NCI-H345 (cell line): ENCODE data around the gene EZH2.

Experiments
- DNase-seq: peaks from one replicate; lab custom pipeline; 2025; lab: John Stamatoyannopoulos, UW

The EZH2 gene

DNA sequence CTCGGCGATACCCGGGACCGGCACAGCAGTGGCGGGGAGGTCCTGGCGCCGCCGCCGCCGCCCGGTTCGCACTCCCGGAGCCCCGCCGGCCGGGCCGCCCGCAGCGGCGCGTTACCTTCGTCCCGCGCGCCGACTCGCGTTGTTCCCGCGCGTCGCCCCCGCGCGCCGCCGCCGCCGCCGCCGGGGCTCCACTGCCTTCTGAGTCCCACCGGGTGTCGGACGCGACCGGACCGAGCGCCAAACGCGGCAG, at the start of gene EZH2:
TSS of gene EZH2 (minus strand) at position 243 of the 250 bp plus-strand sequence. CDS start 36,993 bp downstream, outside the sequence.
- DNase-seq, result no peak

DNA sequence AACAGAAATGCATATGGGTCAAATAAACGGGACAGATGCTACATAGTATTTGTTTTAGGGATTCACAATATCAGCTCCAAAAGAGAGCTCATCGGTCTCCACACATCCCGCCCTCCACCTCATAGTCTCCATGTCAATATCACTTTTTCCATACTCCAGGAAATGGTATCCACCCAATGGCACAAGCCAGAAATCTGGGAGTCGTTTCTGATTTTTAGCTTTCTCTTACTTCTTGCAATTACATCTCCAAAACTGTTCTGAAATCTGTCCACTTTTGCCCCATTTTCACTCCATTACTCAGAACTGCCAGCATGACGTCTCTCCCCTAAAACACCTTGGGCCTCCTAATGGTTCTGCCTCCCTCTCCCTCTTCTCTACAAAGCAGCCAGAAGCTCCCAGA, 47.4 kb upstream of the EZH2 start:
- no peak for DNase-seq

DNA sequence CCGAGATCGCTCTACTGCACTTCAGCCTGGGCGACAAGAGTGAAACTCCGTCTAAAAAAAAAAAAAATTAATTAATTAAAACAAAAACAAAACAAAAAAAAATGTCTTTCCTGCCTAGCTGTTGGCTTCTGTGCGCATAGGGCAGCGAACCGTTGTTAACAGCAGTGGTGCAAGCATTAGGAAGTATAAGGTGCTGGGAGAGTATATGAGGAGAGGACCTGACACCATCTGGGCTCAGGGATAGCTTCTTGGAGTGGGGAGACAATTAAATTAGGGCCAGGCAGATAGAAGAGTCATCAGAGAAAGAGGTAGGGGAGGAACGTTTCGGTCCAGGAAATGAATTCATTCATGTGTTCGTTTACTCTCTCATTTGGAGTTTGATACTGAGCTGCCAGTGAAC, 46.2 kb upstream of the EZH2 start:
- DNase-seq, result no peak

DNA sequence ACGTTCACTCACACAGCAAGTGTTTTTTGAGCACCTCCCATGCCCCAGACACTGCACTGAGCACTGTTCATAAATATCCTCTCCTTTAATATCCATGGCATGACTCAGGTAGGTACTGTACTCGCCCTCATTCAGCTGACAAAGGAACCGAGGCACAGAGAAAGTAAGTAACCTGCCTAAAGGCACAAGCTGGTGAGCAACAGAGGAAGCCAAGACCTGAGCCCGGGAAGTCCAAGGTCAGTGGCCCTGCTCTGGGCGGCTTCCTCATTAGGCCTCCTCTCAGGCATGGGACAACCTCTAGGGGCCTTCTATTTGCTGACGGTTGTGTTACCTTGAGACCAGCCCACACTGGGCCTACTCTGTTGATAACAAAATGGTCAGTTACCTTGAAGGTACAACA, 45.1 kb upstream of the EZH2 start:
- no peak for DNase-seq

DNA sequence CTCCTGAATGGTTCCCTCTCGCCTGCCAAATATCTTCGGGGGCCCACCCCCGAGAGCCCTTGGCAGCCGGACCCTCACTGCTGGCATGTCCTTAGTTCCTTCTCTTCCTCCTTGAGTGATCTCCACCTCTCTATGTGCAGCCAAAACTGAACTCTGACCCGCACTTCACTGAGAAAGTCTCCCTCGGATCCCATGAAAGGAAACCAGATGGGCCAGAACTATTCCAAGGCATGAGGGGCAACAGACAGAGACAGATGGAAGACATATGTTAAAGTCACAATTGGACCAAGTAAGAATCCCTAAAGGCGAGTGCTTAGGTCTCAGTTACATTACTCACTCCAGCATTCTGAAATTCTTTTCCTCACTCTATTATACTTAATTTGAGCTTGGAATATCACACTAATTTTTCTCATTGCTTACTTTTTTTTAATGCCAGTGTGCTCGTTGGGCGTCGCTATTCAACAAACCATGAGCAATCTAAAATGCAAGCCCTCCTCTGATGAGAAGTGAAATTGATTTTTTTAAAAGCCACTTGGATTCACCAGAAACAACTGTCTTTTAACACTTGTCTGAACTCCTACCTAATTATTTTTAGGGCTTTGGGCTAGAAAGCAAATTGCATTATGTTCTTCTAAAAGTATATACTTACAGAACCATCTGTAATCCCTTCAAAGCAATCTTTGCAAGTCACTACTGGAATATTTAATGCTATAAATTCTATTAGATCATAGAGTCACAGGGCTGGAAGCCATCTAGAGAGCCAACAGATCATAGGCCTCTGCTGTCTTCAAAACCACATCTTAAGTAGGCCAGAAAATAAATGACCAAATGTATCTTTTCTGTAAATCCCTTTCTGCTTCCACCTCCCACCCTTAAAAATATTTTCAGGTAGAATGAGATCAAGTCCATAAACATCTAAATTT, 43.3 kb upstream of the EZH2 start:
- DNase-seq, result no peak

DNA sequence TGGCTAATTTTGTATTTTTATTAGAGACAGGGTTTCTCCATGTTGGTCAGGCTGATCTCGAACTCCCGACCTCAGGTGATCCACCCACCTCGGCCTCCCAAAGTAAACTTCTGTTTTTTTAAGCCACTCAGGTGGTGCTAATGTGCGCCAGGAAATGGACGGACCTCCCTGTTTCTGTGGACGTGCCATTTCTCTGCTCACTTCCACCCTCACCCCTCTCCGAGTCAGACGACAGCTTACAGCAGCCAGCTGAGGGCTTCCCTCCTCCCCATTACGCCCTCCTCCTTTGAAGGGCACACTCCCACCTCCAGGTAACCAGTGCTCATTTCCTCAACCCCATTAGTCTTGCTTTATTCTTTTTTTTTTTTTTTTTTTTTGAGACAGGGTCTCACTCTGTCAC, 41.7 kb upstream of the EZH2 start:
- no peak for DNase-seq

DNA sequence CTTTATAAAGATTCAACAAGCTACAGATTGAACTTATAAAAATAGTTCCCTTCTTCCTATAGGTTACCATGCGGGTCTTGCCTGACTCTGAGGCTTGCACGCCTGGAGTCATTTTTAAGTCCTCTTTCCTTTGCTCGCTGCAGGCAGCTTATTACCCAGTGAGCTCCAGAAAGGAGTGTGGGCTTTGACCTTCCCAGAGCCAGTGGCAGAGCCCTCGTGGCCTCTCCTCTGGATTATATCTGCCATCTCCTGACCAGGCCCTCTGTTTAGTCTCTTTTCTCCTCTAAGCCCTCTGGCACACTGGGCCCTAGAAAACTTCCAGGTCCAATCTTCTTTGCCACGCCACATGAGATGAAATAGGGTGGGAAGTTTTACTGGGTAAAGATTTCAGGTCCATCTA, 39.9 kb upstream of the EZH2 start:
- no peak for DNase-seq

DNA sequence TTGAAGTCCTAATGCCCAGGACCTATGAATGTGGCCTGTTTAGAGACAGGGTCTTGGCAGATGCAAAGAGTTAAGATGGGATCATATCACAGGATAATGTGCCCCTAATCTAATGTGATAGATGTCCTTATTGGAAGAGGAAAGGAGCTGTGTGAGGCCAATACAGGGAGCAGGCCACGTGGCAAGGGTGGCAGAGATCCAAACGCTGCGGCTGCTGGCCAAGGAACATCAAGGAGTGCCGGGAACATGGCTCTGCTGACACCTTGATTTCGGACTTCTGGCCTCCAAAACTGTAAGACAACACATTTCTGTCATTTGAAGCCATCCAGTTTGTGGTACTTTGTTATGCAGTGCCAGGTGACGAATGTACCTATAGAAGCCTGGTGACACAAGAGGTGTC, 37.7 kb upstream of the EZH2 start:
- DNase-seq, result no peak

DNA sequence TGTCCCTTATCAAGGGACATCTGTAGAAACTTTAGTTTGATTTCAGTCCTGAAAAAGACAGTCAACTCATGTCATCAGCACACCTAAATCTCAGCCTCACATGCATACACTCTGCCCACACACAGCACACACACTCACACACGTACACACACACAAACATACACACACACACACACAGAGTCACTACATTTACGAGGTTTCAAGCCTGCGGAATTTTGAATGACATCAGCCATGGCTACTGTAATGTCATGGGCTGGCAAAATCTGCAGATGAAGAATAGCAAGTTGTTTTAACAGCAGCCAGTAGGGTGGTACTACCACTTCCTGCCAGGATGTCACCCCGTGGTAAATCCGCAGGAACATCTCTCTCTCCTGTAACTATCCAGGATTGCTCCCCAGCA, 37.1 kb upstream of the EZH2 start:
- no peak for DNase-seq

DNA sequence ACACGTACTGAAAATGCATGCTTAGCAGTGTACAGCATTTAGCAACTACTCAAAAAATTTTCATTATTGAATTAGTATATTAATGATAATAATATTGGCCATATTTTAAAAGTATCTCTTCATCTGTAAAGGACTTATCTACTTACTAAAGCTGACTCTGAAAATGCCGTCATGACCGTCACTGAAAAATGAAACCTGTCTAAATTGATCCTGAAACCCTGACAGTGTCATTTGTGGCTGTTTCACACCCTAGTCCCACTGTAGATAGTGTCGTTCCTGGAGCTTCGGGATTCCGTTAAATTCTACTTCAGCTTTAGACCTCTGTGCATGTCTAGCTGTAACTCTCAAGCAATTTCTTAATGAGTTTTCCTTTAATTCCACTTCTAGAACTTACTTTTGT, 35.8 kb upstream of the EZH2 start:
- DNase-seq, result no peak

DNA sequence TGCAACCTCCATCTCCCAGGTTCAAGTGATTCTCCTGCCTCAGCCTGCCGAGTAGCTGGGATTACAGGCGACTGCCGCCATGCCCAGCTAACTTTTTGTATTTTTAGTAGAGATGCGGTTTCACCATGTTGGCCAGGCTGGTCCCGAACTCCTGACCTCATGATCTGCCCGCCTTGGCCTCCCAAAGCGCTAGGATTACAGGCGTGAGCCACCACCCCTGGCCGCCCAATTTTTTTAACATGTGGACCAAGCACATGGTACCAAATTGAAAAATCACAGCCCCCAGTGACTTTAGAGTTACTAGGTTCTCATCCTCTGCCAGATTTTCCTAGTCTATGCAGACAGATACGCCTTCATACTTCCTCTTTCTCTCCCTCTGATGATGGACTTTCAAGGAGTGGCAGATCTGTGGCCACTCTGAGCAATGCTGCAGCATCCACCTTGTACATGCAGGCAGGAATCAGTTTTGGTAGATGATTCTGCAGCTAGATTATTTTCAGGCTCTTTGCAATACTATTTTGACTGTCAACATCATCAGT, 34.0 kb upstream of the EZH2 start:
- DNase-seq, result no peak

DNA sequence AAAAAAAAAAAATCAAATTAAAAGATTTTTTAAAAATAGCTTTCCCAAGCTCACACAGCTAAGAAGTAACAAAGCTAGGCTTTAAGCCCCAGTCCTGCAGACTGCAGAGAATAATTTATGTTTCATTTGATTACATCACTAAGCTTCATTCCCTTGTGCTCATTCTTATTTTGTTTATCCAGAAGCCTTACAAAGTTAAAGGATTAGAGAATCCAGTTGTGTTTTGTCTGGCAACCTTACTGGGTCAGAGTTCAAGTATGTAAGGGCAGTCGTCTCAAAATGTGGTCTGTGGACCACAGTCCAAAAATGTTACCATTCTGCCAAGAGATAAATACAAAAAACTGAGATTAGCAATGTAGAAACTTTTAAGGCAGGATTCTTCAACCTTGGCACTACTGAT, 32.1 kb upstream of the EZH2 start:
- no peak for DNase-seq

DNA sequence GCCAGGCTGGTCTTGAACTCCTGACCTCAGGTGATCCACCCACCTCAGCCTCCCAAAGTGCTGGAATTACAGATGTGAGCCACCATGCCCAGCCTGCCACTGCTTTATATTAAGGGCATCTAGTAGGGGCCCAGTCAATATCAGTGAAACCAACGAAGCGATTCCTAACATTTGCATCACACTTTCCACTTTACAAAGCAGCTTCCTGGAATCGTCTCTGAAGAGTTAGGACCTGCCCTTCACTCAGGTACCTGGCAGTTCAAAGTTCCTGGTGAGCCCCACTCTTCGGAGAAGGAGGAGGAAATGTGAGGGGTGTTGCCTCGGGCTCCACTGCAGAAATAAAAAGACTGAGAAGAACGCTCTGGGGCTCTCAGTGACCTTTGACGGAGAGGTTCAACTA, 31.1 kb upstream of the EZH2 start:
- DNase-seq, result no peak

DNA sequence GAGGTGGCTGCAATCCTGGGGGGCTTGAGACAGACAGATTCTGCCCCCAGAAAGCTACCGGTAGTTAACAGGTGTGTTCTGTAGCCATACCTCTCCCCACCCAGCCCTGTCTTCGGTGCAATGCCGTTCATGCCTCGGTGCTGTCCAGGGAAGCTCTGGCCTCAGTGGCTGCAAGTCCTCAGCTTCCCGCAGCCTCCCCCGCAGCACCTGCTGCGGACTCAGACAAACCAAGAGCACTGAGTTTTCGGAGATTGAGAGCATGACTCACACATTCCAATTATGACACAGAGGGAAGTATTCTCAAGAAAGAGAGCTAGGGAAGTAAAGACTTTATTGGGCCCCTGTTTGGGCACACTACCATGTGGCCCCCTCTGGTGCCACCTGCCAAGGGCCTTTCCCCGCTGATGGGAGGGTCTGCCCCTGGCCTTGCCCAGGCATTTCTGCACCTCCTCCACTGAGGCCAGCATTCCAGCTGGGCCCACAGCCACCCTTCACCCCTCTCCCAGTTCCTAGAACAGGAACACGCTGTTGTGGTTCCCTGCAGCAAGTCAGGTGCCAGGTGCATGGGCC, 30.2 kb upstream of the EZH2 start:
- DNase-seq, result no peak

DNA sequence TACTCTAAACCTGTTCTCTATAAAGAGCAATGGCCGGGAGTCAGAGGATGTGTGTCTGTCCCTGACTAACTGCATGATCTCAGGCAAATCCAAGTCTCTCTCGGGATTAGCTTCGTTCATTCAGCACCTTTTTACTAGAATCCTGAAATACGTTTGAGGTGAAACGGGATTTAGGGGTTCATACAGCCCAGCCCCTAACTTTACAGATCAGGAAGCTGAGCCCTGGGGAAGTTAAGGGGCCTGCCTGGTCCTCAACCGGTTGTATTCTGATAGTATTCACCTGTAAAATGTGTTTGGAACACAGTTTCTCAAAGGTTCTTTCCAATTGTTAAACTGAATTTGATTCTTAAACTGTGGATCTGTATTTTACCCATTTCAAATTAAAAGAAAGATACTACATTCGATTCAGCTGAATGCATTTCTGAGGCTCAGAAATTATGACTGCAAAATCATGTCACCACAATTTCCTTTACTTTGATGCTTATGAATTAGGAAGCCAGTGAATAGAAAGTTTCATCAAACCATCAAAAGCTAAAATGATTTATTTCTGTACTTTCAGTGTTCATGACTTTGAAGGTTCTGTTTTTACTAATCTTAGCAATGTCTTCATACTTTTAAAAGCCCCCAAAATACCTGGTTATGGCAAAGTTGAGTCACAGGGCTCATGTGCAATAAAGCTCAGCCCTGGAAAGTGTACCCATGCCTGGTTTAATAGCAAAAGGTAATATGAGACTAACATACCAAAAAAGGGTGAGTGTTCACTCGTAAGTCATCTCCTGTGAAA, 28.9 kb upstream of the EZH2 start:
- no peak for DNase-seq

DNA sequence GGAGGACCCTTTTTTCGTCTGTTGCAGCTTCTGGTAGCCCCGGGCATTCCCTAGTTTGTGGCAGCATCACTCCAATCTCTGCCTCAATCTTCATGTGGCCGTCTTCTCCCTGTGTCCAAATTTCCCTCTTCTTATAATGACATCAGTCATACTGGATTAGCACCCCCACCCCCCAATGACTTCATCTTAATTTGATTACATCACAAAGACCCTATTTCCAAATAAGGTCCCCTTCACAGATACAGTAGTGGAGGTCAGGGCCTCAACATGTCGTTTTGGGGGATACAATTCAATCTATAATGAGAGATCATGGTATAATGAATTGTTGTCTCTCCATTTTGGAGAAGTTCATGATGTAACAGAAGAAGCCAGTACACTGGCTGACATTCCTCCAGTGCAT, 28.1 kb upstream of the EZH2 start:
- DNase-seq, result no peak

DNA sequence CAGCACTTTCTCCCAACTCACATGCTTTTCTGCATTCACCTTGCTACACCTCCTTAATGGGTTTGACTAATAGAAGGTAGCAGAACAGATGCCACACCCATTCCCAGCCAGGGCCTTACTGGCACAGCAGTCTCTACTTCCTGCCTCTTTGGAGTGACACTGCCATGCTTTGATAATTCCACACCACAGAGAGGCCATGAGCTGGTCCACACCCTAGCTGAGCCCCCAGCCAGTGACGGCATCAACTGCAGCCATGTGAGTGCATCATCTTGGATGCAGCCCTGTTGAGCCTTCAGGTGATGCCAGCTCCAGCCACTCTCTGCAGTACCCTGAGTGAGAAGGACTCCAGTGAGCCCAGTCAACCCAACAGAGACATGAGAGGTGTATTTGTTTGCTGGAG, 27.5 kb upstream of the EZH2 start:
- DNase-seq, result no peak

DNA sequence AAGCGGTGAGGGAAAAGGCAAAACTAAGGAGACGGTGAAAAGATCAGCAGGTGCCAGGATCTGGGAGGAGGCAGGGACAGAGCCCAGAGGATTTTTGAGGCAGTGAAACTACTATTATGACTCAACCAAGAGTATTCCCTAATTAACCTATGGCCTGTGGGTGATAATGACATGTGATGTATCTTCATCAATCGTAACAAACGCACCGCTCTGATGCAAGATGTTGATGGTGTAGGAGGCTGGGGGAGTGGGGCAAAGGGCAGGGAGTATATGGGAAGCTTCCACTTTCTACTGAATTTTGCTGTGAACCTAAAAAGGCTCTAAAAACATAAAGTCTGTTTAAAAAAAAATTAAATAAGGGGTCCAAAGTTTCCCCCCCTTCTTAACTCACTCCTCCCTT, 25.5 kb upstream of the EZH2 start:
- DNase-seq, result no peak

DNA sequence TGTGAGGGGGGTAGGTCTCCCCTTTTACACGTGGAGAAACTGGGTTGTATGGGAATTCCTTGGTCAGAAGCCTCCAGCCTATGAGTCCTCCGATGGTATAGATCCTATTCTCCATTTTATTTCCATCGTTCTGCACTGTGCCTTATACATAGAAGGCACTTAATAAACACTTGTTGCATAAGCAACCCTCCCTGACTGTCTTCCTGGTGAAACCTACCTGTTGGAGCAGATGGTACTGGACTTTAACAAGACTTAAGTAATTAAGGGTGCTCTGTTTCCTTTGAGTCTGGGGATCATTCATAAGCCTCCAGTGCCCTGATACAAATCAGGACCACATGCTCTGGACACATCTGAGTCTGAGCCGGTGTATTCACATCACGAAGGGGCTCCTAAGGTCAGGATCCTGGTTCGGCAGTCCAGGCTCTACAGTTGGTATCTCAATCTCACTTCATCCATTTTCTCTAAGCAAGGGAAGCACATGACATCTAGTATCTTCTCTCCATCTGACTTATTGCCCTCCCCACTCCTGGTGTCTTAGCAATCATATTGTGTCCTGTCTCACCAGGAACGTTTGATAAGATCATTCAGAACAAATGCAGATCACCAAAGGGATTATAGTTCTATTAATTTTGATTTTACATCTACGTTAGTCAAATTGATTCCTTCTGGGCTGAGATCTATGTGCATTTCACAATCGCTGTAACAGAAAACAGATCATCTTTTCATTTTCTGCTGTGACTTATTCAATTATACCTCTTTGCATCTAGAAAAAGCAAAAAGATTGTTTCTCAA, 22.8 kb upstream of the EZH2 start:
- no peak for DNase-seq

DNA sequence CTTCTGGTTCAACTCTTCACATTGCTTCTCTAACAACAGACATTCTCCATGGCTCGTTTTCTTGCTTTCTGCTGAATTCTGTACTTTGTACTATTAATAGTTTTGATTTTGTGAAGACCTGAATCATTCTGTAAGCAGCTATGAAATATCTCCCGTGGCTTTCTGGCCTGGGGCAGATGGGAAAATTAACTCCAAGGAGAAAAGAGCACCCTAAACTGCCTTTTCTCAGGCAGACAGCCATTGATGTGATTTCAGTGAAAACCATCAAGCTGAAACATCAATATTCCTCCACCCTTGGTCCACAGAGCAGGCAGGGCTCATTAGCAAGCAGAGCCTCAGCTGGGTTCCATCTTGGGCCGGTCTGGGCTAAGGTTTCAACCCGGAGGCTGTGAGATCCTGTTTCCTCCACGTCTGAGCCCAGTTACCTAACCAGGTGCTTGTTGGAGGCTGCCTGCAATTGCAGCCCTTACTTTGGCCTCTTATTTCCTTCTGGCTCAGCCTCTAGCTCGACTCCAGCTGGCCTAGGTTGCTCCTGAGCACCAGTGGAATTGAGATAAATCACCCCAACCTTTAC, 21.1 kb upstream of the EZH2 start:
- peak; percentile 49 for DNase-seq

DNA sequence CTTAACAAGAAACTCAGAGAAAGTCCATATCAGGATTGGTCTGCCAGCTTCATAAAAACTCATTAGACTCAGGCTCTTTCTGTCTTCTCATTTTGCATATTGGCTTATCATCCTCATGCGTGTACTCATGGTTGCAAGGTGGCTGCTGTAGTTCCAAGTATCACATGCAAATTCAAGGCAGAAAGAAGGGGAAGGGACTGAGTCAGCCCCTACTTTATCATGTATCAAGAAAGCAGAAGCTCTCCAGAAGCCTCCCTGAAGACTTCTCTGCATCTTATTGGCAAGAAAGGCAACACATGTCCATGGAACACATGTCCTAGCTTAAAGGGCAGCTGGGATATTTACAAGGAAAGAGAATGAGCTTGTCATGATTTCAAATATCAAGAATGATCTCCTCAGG, 19.4 kb upstream of the EZH2 start:
- no peak for DNase-seq

DNA sequence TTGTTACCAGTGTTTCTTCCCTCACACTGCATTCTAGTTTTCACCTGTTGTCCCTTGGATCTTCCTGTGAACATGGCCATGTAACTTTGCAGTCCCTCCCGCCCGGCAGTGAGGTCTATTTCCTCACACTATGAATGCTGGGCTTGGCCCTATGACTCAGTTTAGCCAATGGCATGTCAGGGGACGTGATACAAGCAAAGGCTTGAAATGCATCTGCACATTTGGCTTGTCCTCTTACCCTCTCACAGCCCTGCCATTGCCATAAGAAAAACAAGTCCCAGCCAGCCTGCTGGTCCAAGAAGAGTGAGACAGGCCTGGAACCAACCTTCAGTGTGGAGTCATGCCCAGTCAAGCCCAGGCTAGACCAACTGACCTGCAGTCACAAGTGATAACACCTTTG, 17.1 kb upstream of the EZH2 start:
- DNase-seq, result no peak
